Upper lobe of left lung (tissue), 4 donors: ENCODE measurements around the gene TMEM116.

ENCODE experiments used
- CTCF ChIP-seq, 6 experiments: fragments of 450-650 bp in 4 of 6; fragments of 200-600 bp in 2 of 6; sonication (generic) in 2 of 6; IDR thresholded peaks; one replicate each; pipeline ENCODE4 v1.5.1; 2016 to 2019; ENCODE audit warnings: antibody characterized with exemption in 6 of 6
- POLR2A ChIP-seq, 4 donors: fragments of 450-650 bp; IDR thresholded peaks; one replicate each; pipeline ENCODE4 v1.5.1; 2016 to 2017; ENCODE audit warnings: antibody characterized with exemption in 4 of 4, mild to moderate bottlenecking in 2 of 4
- POLR2AphosphoS5 ChIP-seq, 2 donors: sonication (generic); formaldehyde crosslinking; IDR thresholded peaks; one replicate each; pipeline ENCODE4 v1.5.1; 2017; ENCODE audit warnings: antibody characterized with exemption in 2 of 2

- no peak for TF ChIP-seq CTCF (IDR thresholded peaks at IDR 0.05)
- TF ChIP-seq POLR2AphosphoS5 (IDR thresholded peaks at IDR 0.05) = no peak
- TF ChIP-seq POLR2A (IDR thresholded peaks at IDR 0.05) = no peak
These were observed 69.0 kb downstream of the TMEM116 start for GRCh38 chr12:111943929-111944328.
